Activated naive CD4-positive, alpha-beta T cell treated with Interleukin-2 at 50 U/mL for 16 hours (primary cell): ENCODE measurements around the gene ZNF182.
"Not testable (repeated sequence)": the region's sequence is repeated elsewhere in the genome, so short reads cannot be mapped to it uniquely, and the experiment has no call there.

Experiments
- DNase-seq: peaks from one replicate; pipeline ENCODE4 v3.0.0-alpha.2; 2020

Gene ZNF182

DNA sequence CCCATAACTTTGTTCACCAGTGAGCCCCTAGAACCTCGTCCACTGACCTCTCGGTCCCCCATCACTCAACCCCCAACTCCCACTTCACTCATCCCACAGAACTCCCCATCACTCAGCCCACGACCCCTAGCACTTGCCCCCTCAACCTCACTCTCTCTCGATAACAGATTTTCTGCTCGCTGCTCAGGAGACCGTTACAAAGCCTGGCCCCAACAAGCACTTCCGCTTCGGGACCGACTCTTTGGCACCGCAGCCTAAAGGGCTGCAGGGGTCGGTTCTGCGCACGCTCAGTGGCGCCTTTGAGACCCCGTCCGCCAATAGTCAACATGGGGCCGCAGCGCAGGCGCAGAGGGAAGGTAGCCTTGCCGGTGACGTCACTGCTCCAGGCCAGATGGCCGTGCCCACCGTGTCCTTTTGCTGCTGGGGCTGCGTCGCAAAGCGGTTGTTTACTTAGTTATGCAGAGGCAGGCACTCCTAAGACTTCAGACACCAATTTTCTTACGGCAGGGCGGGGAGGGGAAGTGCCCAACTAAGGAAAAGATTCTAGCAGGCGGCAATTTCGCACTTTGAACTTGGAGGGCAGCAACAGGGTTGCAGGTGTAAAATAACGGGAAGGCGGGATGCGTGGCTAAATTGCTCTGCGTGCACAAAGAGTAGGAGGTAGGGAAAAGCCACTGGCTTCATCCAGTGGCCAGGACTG is at the start of gene ZNF182:
Gene ZNF182 (minus strand): TSS at position 232 of the 700 bp plus-strand sequence. CDS start 1,380 bp downstream, outside the sequence.
- peak; percentile 91 for DNase-seq

DNA sequence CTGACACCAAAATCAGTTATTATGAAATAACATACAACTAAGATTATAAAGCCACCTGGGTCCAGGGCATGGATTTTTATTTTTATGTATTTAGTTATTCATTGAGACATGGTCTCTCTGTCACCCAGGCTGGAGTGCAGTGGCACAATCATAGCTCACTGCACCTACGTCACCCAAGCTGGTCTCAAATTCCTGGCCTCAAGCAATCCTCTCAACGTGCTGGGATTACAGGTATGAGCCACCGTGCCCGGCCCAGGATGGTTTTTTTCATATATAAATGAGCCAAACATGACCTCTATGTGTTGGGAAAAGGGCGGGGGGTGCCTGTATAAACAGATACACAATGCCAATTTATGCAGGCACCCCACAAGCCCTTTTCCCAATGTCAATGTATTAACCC is 43.1 kb upstream of the ZNF182 start:
- DNase-seq, result no peak

DNA sequence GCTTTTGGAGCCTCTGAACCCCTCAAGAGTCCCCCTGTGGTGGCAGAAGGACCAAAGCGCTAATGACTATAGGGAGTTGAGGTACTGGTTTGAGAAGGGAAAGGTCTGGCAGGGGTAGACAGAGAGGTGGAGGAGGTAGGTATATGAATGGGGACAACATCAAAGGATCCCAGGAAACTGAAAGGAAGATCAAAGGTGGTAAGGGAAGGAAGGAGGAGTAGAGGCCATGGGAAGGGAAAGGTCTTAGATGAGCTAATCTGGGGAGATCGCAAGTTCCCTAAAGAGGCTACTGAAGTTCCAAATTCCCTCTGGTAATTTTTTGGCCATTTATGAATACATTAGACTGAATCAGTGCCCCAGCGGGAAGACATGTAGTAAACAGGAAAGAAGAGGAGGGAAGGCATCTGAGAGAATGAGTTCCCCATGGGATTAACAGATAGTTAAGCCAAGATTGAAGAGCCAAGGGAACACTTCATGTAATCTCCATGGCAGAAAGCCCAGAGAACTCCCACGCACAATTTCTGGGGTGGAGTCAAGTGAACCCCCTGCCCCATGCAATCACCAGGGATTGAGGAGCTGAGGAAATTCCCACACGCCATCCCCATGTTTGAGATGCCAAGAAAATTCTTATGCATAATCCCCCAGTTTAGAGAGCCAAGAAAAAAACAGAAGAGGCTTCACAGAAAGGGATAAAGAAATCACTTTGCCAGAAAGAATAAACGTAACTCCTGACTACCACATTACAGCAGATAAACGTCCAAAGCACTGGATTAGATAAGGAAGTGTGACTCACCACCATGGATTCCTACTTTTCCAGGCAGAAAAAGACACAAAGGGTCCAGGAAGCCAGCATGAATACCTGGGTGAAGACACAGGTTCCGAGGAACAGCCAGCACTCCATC is 41.9 kb upstream of the ZNF182 start:
- DNase-seq, result no peak

DNA sequence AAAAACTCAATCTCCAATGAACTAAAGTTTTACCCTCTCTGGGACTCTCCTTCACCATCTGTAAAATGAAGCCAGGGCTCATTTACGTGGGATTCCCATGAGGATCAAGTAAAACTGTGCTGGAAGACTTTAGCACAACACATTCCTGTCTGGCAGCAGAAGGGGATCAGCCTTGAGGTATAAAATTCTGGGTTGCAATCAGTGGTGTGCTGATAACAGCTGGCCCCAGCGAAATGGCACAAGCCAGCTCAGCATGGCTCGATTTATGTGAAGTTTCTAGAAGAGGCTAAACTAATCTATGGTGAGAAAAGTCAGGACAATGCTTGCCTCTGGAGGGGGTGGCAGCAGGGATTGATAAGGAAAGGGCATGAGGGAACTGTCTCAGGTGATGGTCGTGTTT is 39.3 kb upstream of the ZNF182 start:
- DNase-seq, result no peak

DNA sequence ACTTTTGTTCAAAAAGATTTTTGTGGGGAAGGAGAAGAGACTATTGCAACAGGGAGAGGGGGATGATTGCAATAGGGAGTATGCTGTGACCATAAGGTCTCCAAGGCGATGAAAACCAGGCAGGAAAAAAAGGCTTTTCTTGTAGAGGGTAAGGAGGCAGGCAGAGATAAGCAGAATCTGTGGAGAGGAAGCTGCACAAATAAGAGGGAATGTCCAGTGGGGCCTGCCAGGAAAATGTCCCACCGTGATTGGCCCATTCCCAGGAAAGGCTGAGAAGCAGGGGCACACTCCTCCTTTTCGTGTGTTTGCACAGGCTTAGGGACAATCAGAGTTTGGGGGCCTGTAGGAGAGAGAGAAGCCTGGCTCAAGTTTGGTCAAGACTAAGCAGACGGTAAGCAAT is 32.1 kb upstream of the ZNF182 start:
- DNase-seq, result no peak

DNA sequence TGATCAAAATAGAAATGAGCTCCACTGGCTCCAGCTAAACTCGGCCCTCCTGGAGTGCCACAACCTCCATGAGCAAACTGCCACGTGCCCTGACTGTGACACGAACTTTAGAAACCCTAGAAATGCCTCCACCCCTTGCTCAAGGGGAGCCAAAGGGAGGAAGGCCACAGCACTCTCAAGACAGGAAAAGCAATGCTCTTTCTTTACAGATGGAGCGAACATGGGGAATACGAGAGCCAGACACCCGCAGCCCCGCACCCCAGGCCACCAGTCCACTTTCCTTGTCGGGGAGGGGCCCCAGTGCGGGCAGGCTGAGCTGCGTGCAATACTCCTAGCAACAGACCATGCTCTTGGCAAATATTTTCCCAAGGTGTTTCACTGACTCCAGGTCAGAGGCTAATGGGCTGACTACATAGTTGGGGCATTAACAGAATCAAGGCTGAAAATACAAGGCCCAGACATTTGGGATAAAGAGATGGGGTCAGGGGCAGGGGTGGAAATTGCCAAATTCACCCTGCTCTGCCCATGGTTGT is 26.9 kb upstream of the ZNF182 start:
- DNase-seq, result not testable (repeated sequence)

DNA sequence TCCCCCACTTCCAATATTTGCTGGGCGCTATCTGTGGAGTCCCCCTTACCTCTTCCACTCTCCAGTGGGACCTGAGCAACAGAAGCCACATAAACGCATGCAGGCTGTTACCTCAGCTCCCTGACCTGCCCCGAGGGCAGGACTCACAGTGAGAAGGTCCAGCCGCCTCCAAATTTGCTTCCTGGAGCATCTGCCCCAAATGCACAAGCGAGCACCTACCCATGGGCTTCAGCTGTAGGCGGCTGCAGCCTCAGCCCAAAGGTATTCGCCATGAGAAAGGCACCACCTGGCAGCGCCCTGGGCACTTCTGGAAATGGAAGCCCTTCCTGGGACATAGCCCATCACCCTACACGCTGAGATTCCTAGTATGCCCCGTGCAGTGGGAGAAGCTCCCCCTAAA is 26.4 kb upstream of the ZNF182 start:
- DNase-seq, result no peak

DNA sequence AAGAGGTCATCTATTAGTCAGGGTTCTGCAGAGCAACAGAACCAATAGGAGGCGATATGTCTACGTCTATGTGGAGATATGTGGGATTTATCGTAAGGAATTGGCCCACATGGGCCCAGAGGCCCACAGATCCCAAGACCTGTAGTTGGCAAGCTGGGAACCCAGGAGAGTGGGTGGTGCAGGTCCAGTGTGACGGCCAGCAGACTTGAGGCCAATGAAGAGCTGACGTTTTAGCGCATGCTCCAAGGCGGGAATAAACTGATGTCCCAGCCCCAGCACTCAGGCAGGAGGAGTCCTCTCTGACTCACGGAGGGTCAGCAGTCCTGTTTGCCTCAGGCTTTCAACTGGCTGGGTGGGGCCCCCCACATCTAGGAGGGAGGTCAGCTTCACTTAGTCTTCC is 24.3 kb upstream of the ZNF182 start:
- DNase-seq, result no peak

DNA sequence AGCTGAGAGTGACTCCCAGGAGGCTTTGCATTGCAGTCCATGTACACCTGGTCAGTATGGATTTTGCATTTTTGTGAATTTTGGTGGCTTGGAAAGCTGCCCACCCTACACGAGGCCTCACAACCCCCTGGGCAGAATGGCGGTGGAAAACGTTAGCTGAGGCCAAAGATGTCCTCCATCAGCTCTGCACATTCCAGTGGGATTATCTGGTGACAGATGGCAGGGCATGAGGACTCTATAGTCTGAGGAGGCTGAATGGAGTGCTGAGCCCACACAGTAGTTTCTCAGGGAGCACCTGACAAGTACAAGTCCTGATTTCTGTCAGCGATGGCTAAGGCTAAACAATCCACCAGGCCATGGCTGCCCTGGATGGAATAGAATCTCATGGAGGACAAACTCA is 23.8 kb upstream of the ZNF182 start:
- DNase-seq, result not testable (repeated sequence)

DNA sequence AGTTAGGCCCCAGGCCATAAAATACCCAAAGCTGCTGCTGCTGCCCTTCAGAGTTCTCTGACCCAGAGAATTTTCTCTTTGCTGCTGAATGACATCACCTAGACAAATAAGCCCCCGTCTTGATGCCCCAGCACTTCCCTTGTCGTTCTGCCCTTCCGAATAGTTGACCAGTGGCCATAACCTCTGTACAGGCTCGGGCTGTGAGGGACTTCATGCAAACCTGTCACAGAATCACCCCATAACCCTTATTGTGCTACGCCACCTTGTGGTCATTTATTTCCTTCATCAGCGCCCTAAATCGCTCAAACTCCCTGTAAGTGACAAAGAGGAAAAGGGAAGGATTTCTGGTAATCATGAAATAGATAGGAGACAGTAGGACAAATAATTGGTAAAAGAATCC is 21.8 kb upstream of the ZNF182 start:
- DNase-seq, result peak; percentile 35

DNA sequence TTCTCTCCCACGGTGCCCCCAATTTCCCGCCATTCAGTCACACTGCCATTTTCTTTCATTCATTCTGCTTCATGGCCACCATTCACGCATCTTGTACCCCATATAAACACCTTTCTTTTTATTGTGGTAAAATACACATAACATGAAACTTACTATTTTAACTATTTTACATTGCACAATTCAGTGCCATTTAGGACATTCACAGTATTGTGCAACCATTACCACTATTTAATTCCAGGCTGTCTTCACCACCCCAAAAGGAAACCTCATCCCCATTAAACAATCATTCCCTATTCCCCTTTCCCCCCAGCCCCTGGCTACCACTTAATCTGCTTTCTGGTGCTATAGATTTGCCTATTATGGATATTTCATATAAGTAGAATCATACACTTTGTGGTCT is 18.9 kb upstream of the ZNF182 start:
- no peak for DNase-seq

DNA sequence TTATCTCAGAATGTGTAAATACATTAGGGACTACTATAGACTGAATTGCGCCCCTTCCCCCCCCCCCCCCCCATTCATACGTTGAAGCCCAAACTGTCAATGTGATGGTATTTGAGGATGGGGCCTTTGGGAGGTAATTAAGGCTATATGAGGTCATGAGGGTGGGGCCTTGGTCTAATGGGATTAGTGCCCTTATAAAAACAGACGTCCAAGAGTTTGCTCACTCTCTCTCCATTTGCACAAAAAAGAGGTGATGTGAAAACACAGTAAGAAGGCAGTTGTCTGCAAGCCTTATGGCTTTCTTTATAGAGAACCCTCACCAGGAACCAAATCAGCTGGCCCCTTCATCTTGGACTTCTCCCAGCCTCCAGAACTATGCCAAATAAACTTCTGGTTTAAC is 18.3 kb upstream of the ZNF182 start:
- no peak for DNase-seq

DNA sequence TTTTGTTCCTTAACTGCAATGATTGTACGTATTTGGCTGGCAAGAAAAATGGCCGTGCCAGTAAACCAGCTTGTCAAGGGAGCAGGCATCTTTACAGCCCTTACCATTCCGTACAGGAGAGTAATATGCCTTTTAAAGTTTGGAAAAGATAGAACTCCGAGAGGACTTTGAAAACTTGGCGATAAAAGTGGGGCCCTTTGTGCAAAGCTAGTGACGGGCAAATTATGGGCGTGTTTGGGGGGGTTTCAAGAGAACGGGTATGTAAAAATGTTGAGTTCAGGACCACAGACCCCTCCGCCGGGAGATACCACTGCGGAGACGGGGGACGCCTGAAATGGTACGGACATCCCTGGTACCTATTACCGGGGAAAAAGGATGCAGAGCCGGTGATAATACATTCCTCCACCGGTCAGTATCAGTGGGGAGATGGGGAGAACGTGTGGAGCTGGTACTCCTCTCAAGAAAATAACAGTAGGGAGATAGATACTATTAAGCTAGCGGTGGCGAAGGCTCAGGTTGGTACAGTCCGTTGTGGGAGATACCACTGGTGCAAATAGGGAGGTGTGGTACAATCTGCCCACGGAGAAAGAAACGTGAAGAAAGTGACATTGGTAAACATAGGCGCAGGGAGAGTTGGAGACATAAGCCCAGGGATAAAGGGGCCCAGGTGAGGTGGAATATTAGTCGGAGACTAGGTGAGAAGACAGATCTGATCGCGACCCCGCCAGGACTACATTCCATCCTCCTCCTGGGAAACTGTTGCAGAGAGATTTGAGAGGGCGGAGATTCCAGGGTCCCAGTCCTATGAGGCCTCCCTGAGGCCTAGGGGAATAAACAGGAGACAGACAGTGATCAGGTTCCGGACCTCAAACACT is 17.5 kb upstream of the ZNF182 start:
- DNase-seq, result peak; percentile 77

DNA sequence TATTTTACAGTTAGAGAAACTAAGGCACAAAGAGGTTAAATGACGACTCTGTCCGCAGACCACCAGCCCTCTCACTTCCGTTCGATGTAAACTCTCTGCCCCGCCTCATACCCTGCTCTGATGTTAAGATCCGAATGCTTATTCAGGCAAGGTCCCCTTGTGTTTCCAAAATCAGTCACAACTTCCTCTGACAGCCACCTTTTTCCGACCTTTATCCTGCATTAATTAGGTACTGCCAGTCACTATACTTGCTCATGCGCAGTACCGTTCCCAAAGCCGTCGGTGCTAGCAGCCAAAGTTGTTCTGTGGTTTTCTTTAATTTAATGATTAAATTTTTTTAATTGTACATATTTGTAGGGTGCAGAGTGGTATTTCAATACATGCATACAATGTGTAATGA is 16.7 kb upstream of the ZNF182 start:
- peak; percentile 40 for DNase-seq

DNA sequence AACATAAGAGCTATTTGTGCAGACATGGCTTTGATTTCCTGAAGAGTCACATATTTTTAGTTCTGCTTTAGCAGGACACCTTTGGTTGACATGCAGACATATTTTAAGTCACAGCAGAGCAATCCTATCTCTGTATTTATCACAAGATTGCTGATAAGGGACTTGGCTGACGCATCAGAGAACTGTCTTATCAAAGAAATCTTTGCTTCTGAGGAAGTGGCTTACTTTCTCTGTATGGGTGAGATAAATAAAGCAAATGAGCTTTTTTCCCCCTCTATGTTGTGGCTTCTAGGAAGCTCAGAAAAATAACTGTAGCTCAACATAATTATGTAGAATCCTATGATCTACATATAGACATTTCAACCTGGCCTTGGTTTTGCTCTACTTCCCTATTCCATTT is 16.1 kb upstream of the ZNF182 start:
- DNase-seq, result not testable (repeated sequence)

DNA sequence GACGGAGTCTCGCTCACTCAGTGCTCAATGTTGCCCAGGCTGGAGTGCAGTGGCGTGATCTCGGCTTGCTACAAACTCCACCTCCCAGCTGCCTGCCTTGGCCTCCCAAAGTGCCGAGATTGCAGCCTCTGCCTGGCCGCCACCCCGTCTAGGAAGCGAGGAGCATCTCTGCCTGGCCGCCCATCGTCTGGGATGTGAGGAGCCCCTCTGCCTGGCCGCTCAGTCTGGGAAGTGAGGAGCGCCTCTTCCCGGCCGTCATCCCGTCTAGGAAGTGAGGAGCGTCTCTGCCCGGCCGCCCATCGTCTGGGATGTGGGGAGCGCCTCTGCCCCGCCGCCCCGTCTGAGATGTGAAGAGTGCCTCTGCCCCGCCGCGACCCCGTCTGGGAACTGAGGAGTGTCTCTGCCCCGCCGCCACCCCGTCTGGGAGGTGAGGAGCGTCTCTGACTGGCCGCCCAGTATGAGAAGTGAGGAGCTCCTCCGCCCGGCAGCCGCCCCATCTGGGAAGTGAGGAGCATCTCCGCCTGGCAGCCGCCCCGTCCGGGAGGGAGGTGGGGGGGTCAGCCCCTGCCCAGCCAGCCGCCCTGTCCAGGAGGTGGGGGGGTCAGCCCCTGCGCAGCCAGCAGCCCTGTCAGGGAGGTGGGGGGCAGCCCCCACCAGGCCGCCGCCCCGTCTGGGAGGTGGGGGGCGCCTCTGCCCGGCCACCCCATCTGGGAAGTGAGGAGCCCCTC is 13.0 kb upstream of the ZNF182 start:
- not testable (repeated sequence) for DNase-seq

DNA sequence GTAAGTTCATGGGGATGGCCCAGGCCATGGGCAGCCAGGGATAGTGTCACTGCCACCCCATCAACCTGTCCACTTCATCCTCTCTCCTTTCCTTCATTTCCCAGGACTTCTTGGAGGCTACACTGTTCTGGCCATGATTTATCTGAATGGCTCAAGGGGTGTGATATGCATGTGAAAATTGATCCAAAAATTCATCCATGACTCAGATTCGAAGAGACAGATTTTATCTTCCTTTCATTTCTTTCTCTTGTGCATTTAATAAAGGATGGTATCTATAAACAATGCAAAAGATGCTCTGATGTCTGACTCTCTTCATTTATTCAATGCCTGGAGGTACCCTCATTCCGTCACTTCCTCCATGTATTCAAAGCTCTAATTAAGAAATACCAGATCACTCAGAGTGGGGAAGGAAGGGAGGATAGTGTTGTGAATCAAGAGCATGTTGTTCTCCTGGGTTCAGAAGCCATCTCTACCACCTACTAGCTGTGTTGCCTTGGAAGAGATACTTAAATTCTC is 5.7 kb upstream of the ZNF182 start:
- not testable (repeated sequence) for DNase-seq

DNA sequence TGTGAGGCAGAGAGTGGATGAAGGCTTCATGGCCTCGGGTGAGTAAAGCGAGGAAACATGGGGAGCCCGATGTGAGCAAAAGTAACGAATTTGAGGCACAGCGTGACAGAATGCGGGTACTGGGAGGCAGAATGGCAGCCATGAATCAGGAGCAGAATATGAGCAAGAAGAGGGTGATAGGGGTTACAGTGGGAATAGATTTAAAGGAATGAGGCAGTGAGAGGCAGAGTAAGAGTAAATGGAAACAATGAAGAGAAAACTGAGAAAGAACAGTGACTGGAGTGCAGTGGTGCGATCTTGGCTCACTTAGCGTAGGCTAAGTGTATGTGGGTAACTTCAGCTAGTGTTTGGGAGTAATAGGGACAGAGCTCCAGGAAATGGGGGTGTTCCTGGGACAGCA is 2.9 kb upstream of the ZNF182 start, which contains the start of gene SPACA5:
Gene SPACA5 (plus strand): TSS at position 301 of the 400 bp plus-strand sequence. CDS start 815 bp downstream, outside the sequence.
- DNase-seq, result not testable (repeated sequence)

DNA sequence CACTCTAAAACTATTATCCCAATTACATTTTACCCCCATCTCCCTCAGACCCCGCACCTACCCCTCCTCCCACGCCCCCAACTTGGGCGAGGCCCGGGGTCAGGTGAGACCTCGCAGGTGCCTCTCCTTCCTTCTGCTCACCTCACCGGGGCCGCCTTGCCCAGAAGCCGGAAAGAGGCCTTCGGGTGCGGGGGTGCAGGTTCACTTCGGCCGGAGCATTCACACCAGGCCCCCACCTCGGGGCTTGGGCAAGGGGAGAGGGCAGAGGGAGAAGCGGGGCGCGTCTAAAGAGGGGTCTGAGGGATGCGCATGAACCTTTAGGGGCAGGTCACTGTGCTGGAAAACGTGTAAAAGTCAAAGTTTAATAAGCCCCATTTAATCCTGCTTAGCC is 427 bp downstream of the ZNF182 start:
- peak; percentile 8 for DNase-seq

DNA sequence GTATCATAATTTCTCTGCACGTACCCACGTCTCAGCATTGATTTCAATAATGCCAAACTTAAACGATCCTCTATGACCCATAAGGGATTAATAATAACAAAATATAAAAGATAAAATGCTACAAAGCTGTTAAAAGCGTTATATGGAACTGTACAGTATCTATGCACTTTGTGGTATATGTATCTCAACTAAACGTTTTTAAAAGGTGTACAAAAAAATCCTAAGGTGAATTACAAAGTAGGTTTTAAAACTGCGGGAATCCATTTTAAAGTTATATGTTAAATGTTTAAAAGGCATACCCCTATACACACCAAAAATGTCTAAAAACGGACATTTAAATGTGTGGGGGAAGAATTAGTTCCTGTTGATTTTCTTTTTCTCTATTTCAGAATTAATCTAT is 860 bp downstream of the ZNF182 start:
- no peak for DNase-seq

DNA sequence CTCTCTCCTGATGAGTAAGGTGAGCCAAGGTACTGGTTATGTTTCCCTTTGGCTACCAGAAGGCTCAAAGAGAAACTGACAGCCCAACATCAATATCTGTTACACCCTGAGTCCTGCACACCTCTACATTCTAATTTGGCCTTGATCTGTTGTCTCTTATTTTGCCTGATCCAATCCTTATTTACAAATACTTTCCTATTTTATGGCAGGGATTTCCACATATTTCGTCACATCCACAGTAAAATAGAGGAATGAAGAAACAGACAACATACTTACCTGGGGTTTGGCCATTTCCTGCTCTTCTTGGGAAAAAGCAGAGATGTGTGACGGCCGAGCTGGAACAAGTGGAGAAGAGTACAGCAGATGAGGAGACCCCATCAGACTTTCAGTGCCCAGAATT is 1.5 kb downstream of the ZNF182 start:
- no peak for DNase-seq

DNA sequence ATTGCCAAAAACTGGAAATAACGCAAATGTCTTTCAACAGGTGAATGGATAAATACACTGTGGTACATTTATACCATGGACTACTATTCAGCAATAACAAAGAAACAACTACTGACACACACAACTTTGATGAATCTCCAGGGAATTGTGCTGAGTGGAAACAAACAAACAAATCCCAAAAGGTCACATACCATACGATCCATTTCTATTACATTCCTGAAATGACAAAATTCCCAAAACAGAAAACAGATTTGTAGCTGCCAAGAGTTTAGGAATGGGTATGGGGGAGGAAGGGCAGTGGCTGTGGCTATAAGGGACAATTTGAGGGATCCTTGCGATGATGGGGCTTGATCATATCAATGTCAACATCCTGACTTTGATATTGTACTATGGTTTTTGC is 2.5 kb downstream of the ZNF182 start:
- no peak for DNase-seq
